GM12878 (cell line): ENCODE results near the gene FITM1. TPM values are rescaled to one million over a fixed set of nuclear protein-coding genes. Genes with fewer than 3 reads are reported as not detected.

Experiments
- ATAC-seq: fragments of 200-7000 bp; cut with Tn5 transposase; 3 replicates; pipeline ENCODE4 v1.9.1; 2020; ENCODE audit warnings: mild to moderate bottlenecking, moderate library complexity
- BruUV-seq: library from RNA; stranded (reverse); fragments of 400-500 nt; replicated peaks from 2 replicates; lab custom pipeline; 2021; lab: Mats Ljungman, UMichigan
- CTCF ChIA-PET: fragments of 300-600 bp; sonication (Branson Sonifier 250); formaldehyde crosslinking; extraction: SDS; loops from one replicate; lab custom pipeline; 2021; ENCODE audit warnings: inconsistent platforms; lab: Yijun Ruan, JAX
- POLR2A ChIA-PET: fragments of 350-600 bp; formaldehyde crosslinking; extraction: SDS; loops from one replicate; lab custom pipeline; 2021; ENCODE audit warnings: inconsistent platforms; lab: Charles Lee
- RAD21 ChIA-PET: fragments of 300-600 bp; sonication (Branson Sonifier 250); formaldehyde crosslinking; loops from one replicate; lab custom pipeline; 2023; ENCODE audit warnings: antibody characterized with exemption; ENCODE audit not compliant: unreplicated experiment; lab: Charles Lee
- SMC1A ChIA-PET: fragments of 300-600 bp; sonication (Branson Sonifier 250); formaldehyde crosslinking; loops from one replicate; lab custom pipeline; 2023; ENCODE audit not compliant: unreplicated experiment, uncharacterized antibody; lab: Charles Lee
- DNase-seq: peaks from one replicate; pipeline ENCODE4 v3.0.0-alpha.2; 2011; ENCODE audit warnings: low read depth, low spot score
- FAIRE-seq: peaks from 3 replicates; lab custom pipeline; 2011; peaks lifted over from hg19 to GRCh38; lab: Jason Lieb, UNC
- H2AFZ ChIP-seq: 2 replicates; pipeline ENCODE4 v1.6.0; 2011; ENCODE audit warnings: low read depth, low read length, control low read depth; ENCODE audit not compliant: control insufficient read depth
- H3K27ac ChIP-seq: 2 replicates; pipeline ENCODE4 v1.5.1; 2011; ENCODE audit warnings: control low read depth; ENCODE audit not compliant: control insufficient read depth, insufficient read depth
- H3K27me3 ChIP-seq, 2 experiments: replicated peaks in 1 of 2; 2 replicates each; pipeline versions ENCODE4 v1.6.0 to v1.6.1; 2011; ENCODE audit warnings: low read length in 1 of 2; ENCODE audit not compliant: control insufficient read depth in 2 of 2, insufficient read depth in 2 of 2
- H3K36me3 ChIP-seq, 2 experiments: 2 replicates each; pipeline ENCODE4 v1.5.1; 2011; ENCODE audit warnings: low read length in 1 of 2; ENCODE audit not compliant: control insufficient read depth in 2 of 2, insufficient read depth in 2 of 2
- H3K4me1 ChIP-seq: 2 replicates; pipeline ENCODE4 v1.6.1; 2011; ENCODE audit warnings: mild to moderate bottlenecking, low read length, moderate library complexity, mixed read lengths; ENCODE audit not compliant: control insufficient read depth, insufficient read depth
- H3K4me2 ChIP-seq: 2 replicates; pipeline ENCODE4 v1.6.0; 2011; ENCODE audit warnings: control low read depth; ENCODE audit not compliant: control insufficient read depth, insufficient read depth
- H3K4me3 ChIP-seq: fragments of 200-600 bp; sonication (generic); 2 replicates; pipeline ENCODE4 v1.5.1; 2016
- H3K79me2 ChIP-seq: 2 replicates; pipeline ENCODE4 v1.6.0; 2011; ENCODE audit warnings: low read length; ENCODE audit not compliant: control insufficient read depth, insufficient read depth
- H3K9ac ChIP-seq: 2 replicates; pipeline ENCODE4 v1.8.0; 2011; ENCODE audit warnings: low read length, control low read depth, mixed read lengths; ENCODE audit not compliant: control insufficient read depth, insufficient read depth
- H3K9me3 ChIP-seq: replicated peaks from 3 replicates; pipeline ENCODE4 v1.5.1; 2011; ENCODE audit warnings: mild to moderate bottlenecking, low read length; ENCODE audit not compliant: control insufficient read depth, insufficient read depth
- H4K20me1 ChIP-seq: 2 replicates; pipeline ENCODE4 v1.6.0; 2011; ENCODE audit not compliant: control insufficient read depth, insufficient read depth
- BMI1 ChIP-seq: fragments of 450-650 bp; IDR thresholded peaks from 2 replicates; pipeline ENCODE4 v1.6.1; 2016; ENCODE audit warnings: mild to moderate bottlenecking, moderate library complexity, borderline replicate concordance
- BRCA1 ChIP-seq: IDR thresholded peaks from 2 replicates; pipeline ENCODE4 v1.6.1; 2011; ENCODE audit warnings: low read depth, low read length, improper control_type of control experiment
- EZH2 ChIP-seq: IDR thresholded peaks from 2 replicates; pipeline ENCODE4 v1.6.1; 2012; ENCODE audit warnings: low read depth, mild to moderate bottlenecking, control low read depth, inconsistent platforms, low read length, borderline replicate concordance; ENCODE audit not compliant: control insufficient read depth
- SMAD5 ChIP-seq: IDR thresholded peaks from 2 replicates; pipeline ENCODE4 v1.6.1; 2016; ENCODE audit warnings: antibody characterized with exemption, low read depth
- SMARCA5 ChIP-seq: fragments of 450-650 bp; IDR thresholded peaks from 2 replicates; pipeline ENCODE4 v1.6.1; 2017; ENCODE audit warnings: mild to moderate bottlenecking
- SUZ12 ChIP-seq: fragments of 200-600 bp; sonication (generic); IDR thresholded peaks from one replicate; pipeline ENCODE4 v1.6.1; 2018; ENCODE audit warnings: antibody characterized with exemption, mild to moderate bottlenecking; ENCODE audit not compliant: unreplicated experiment
- YY1 ChIP-seq: IDR thresholded peaks from 2 replicates; pipeline ENCODE4 v1.6.1; 2011; ENCODE audit warnings: low read depth, mild to moderate bottlenecking, low read length
- WGBS: methylation state at CpG from one replicate; pipeline ENCODE4 v1.1.6; 2016; ENCODE audit warnings: low lambda C conversion rate; ENCODE audit not compliant: insufficient replicate concordance, insufficient coverage; ENCODE audit errors: missing lambda C conversion rate; 5-methylcytosine and 5-hydroxymethylcytosine counted together
- in situ Hi-C: fragments of 300-500 bp; cut with MboI; formaldehyde crosslinking; loops from 9 replicates; pipeline ENCODE4 v1.14.3; 2018; ENCODE audit warnings: mixed read lengths
- intact Hi-C: fragments of 100-400 bp; cut with micrococcal nuclease; formaldehyde crosslinking; loops from one replicate; pipeline ENCODE4 v1.14.2; 2022; ENCODE audit not compliant: unreplicated experiment
- polyA plus RNA-seq, 11 experiments: library from polyadenylated mRNA; depleted of rRNA in 4 of 11; unstranded in 6 of 11; stranded (reverse) in 5 of 11; fragments of >200 nt; fragmentation: Nextera tagmentation in 4 of 11; fragmentation: Illumina TruSeq in 1 of 11; extraction: Ambion mirVana in 4 of 11; extraction: Trizol in 1 of 11; gene quantifications; 1 replicate in 1 of 11; 2 replicates in 10 of 11; pipeline versions ENCODE4 v1.2.1 to v1.2.3, GENCODE V29; 2011 to 2016; ENCODE audit warnings: inconsistent platforms in 2 of 11, missing spikeins in 2 of 11, low read depth in 1 of 11
- total RNA-seq, 4 experiments: library from RNA; depleted of rRNA in 3 of 4; stranded (reverse); fragments of >200 nt in 3 of 4; fragmentation: Illumina TruSeq in 1 of 4; extraction: Trizol in 1 of 4; gene quantifications; 2 replicates each; pipeline versions ENCODE4 v1.2.1 to v1.2.3, GENCODE V29; 2013 to 2021
- TF ChIP-seq, protein P1 (sequence below): fragments of 450-650 bp; IDR thresholded peaks from 2 replicates; pipeline ENCODE4 v1.6.1; 2017; ENCODE audit warnings: mild to moderate bottlenecking, moderate library complexity

Gene FITM1
- total and polyA plus RNA-seq, 10 of the 15 experiments (the other 5 are each of a cell fraction or from before 2014, with no cell fraction given): 0.11 to 1.9 (median 0.45) TPM; not detected in 2

DNA sequence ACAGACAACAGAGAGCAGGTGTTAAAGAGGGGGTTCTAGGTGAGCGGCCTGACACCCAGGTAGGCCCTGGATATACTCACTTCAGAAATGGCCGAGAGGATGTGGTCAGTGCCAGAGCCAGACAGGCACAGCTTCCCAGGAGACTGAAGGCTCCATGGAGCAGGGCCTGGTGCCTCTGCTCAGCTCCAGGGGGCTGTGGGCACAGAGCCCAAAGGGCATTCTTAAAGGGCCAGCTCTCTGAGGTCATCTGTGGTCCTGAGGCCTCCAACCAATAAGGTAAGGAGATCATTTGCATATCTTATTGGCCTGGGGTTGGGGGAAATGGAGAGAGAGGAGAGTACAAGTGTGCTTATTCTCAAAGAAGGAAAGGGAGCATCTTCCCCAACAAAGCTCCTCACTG lies 46.0 kb upstream of the FITM1 start:
- intact Hi-C loops: no loop called here
- H3K36me3 ChIP-seq: no peaks in the 10 kb centered on the region
- in situ Hi-C loops: no loop called here
- H3K4me2 ChIP-seq: no peak overlapping the region
- H4K20me1 ChIP-seq: no peaks in the 10 kb centered on the region
- no peak for ATAC-seq
- CTCF ChIA-PET: interaction anchor here (1.1 to 3.2 kb wide), 3 partner anchors 18 to 27 kb away, joined by 4 to 17 read pairs (median 5); no protein-coding TSS in a partner anchor
- H3K27me3 ChIP-seq: no peaks in the 10 kb centered on the region
- no peak overlapping the region for H3K9ac ChIP-seq
- POLR2A ChIA-PET: interaction anchor here (0.8 kb wide), 1 partner anchor 24 kb away, joined by 3 read pairs; no protein-coding TSS in a partner anchor
- SMC1A ChIA-PET: interaction anchor here (1.5 to 2.6 kb wide), 3 partner anchors 24 to 26 kb away, joined by 3 to 8 read pairs (median 4); no protein-coding TSS in a partner anchor
- H3K27ac ChIP-seq: no peak overlapping the region
- no peaks in the 10 kb centered on the region for H3K79me2 ChIP-seq
- no peak for FAIRE-seq
- no peak overlapping the region for H2AFZ ChIP-seq
- BruUV-seq: no TSS peak
- TF ChIP-seq YY1 (no peak), SUZ12 (no peak), BRCA1 (no peak), BMI1 (no peak), SMAD5 (no peak), SMARCA5 (no peak), EZH2 (no peak)
- TF ChIP-seq, protein P1, sequence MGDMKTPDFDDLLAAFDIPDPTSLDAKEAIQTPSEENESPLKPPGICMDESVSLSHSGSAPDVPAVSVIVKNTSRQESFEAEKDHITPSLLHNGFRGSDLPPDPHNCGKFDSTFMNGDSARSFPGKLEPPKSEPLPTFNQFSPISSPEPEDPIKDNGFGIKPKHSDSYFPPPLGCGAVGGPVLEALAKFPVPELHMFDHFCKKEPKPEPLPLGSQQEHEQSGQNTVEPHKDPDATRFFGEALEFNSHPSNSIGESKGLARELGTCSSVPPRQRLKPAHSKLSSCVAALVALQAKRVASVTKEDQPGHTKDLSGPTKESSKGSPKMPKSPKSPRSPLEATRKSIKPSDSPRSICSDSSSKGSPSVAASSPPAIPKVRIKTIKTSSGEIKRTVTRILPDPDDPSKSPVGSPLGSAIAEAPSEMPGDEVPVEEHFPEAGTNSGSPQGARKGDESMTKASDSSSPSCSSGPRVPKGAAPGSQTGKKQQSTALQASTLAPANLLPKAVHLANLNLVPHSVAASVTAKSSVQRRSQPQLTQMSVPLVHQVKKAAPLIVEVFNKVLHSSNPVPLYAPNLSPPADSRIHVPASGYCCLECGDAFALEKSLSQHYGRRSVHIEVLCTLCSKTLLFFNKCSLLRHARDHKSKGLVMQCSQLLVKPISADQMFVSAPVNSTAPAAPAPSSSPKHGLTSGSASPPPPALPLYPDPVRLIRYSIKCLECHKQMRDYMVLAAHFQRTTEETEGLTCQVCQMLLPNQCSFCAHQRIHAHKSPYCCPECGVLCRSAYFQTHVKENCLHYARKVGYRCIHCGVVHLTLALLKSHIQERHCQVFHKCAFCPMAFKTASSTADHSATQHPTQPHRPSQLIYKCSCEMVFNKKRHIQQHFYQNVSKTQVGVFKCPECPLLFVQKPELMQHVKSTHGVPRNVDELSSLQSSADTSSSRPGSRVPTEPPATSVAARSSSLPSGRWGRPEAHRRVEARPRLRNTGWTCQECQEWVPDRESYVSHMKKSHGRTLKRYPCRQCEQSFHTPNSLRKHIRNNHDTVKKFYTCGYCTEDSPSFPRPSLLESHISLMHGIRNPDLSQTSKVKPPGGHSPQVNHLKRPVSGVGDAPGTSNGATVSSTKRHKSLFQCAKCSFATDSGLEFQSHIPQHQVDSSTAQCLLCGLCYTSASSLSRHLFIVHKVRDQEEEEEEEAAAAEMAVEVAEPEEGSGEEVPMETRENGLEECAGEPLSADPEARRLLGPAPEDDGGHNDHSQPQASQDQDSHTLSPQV: no peak
- RAD21 ChIA-PET: interaction anchor here (0.9 kb wide), 1 partner anchor 9 kb away, joined by 3 read pairs; no protein-coding TSS in a partner anchor
- H3K4me3 ChIP-seq: no peak overlapping the region
- H3K9me3 ChIP-seq: no peaks in the 10 kb centered on the region
- 68% methylated on average over 2 of the region's 2 CpGs for WGBS
- peaks cover 13% of the 10 kb centered on the region for H3K4me1 ChIP-seq
- DNase-seq: no peak
